DND-41 (cell line): ENCODE data around the gene SGSH.

ENCODE experiments used
- EZH2 ChIP-seq: IDR thresholded peaks from 3 replicates; pipeline ENCODE4 v1.6.1; 2012; ENCODE audit warnings: borderline replicate concordance, low read depth, mild to moderate bottlenecking, moderate library complexity, low read length, inconsistent platforms; ENCODE audit not compliant: severe bottlenecking
- TF ChIP-seq, protein P1 (sequence below): IDR thresholded peaks from 2 replicates; pipeline ENCODE4 v1.5.1; 2012; ENCODE audit warnings: borderline replicate concordance, low read length, moderate library complexity, mild to moderate bottlenecking; ENCODE audit not compliant: poor library complexity, severe bottlenecking; ENCODE audit errors: extremely low read depth

- no peak for TF ChIP-seq EZH2
- TF ChIP-seq, protein P1, sequence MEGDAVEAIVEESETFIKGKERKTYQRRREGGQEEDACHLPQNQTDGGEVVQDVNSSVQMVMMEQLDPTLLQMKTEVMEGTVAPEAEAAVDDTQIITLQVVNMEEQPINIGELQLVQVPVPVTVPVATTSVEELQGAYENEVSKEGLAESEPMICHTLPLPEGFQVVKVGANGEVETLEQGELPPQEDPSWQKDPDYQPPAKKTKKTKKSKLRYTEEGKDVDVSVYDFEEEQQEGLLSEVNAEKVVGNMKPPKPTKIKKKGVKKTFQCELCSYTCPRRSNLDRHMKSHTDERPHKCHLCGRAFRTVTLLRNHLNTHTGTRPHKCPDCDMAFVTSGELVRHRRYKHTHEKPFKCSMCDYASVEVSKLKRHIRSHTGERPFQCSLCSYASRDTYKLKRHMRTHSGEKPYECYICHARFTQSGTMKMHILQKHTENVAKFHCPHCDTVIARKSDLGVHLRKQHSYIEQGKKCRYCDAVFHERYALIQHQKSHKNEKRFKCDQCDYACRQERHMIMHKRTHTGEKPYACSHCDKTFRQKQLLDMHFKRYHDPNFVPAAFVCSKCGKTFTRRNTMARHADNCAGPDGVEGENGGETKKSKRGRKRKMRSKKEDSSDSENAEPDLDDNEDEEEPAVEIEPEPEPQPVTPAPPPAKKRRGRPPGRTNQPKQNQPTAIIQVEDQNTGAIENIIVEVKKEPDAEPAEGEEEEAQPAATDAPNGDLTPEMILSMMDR, result no peak
Observed at GRCh38 chr17:80164185-80164584, 55.9 kb downstream of the SGSH start.
